HT1080 (cell line): ENCODE data around the gene PLCL2. TPM values are rescaled to one million over a fixed set of nuclear protein-coding genes. Genes with fewer than 3 reads are reported as not detected.
A peak's percentile ranks its signal among the peaks of the same experiment; 100 is the strongest.

Experiments
- DNase-seq: peaks from one replicate; pipeline ENCODE4 v3.0.0-alpha.2; 2015; ENCODE audit warnings: low read depth
- total RNA-seq: library from RNA; depleted of rRNA; stranded (reverse); fragments of >200 nt; shearing (Covaris generic); gene quantifications from 2 replicates; pipeline ENCODE4 v1.2.3, GENCODE V29; 2014

The PLCL2 gene
- total RNA-seq, 1 experiment from 2014 or later: 11.5 TPM

GRCh38 chr3:16888785-16889607 lies 4.2 kb downstream of the PLCL2 start:
- DNase-seq: peak; percentile 63

GRCh38 chr3:16890597-16891333 lies 6.0 kb downstream of the PLCL2 start:
- peak; percentile 76 for DNase-seq

GRCh38 chr3:16893618-16894200 lies 9.0 kb downstream of the PLCL2 start:
- no peak for DNase-seq

GRCh38 chr3:16896094-16896627 lies 11.4 kb downstream of the PLCL2 start:
- DNase-seq: no peak

- no peak for DNase-seq
Measured at GRCh38 chr3:16896820-16897219, 12.1 kb downstream of the PLCL2 start.

GRCh38 chr3:16897254-16897926 lies 12.6 kb downstream of the PLCL2 start:
- DNase-seq: no peak

GRCh38 chr3:16898595-16899395 lies 14.0 kb downstream of the PLCL2 start:
- DNase-seq: no peak

- no peak for DNase-seq
Measured at GRCh38 chr3:16899919-16900318, 15.2 kb downstream of the PLCL2 start.

- DNase-seq: no peak
Measured at GRCh38 chr3:16900779-16901440, 16.2 kb downstream of the PLCL2 start.

- DNase-seq: no peak
Measured at GRCh38 chr3:16904423-16905417, 20.0 kb downstream of the PLCL2 start.

- DNase-seq: no peak
Measured at GRCh38 chr3:16905704-16906103, 20.9 kb downstream of the PLCL2 start.

GRCh38 chr3:16906682-16907081 lies 21.9 kb downstream of the PLCL2 start:
- peak; percentile 14 for DNase-seq

GRCh38 chr3:16907243-16907642 lies 22.5 kb downstream of the PLCL2 start:
- DNase-seq: no peak

GRCh38 chr3:16908016-16908807 lies 23.5 kb downstream of the PLCL2 start:
- DNase-seq: no peak

GRCh38 chr3:16908896-16909295 lies 24.1 kb downstream of the PLCL2 start:
- DNase-seq: no peak

- no peak for DNase-seq
Measured at GRCh38 chr3:16909802-16910201, 25.0 kb downstream of the PLCL2 start.

- DNase-seq: no peak
Measured at GRCh38 chr3:16910207-16910606, 25.5 kb downstream of the PLCL2 start.

- no peak for DNase-seq
Measured at GRCh38 chr3:16911916-16912315, 27.2 kb downstream of the PLCL2 start.
